ENCODE data around the gene IL9R.
"Not testable (repeated sequence)": the region's sequence is repeated elsewhere in the genome, so short reads cannot be mapped to it uniquely, and the experiment has no call there.

Gene IL9R

GRCh38 chrX:156029707-156030442, 32.4 kb downstream of the IL9R start:
- not testable (repeated sequence) for H2AFZ ChIP-seq (ENCODE audit: low read length, unreplicated experiment); H3K36me3 ChIP-seq (ENCODE audit: insufficient read depth, low read length)

GRCh38 chrX:156030474-156030873, 33.0 kb downstream of the IL9R start:
- not testable (repeated sequence) for H3K4me1 ChIP-seq (ENCODE audit: control insufficient read depth, insufficient read depth, low read length, unreplicated experiment); H3K79me2 ChIP-seq (ENCODE audit: control insufficient read depth, insufficient read depth, low read length, unreplicated experiment); H3K36me3 ChIP-seq (ENCODE audit: insufficient read depth, low read length); H3K27me3 ChIP-seq (ENCODE audit: insufficient read depth, low read length); H2AFZ ChIP-seq (ENCODE audit: low read length, unreplicated experiment); H3K27ac ChIP-seq (ENCODE audit: low read depth, low read length); H3K4me3 ChIP-seq (ENCODE audit: low read depth, low read length)

More at GRCh38 chrX:156029707-156030442, 32.4 kb downstream of the IL9R start:
- H3K27ac ChIP-seq (ENCODE audit: low read depth, low read length); H3K27me3 ChIP-seq (ENCODE audit: insufficient read depth, low read length); H3K4me1 ChIP-seq (ENCODE audit: control insufficient read depth, insufficient read depth, low read length, unreplicated experiment); H3K4me3 ChIP-seq (ENCODE audit: low read depth, low read length); H3K79me2 ChIP-seq (ENCODE audit: control insufficient read depth, insufficient read depth, low read length, unreplicated experiment): not testable (repeated sequence)
